PFSK-1 (cell line): ENCODE data around the gene EPHA4.

Experiments used
- POLR2AphosphoS5 ChIP-seq: IDR thresholded peaks from 2 replicates; pipeline ENCODE4 v1.6.1; 2012; ENCODE audit warnings: low read depth, mild to moderate bottlenecking, control low read depth, low read length, moderate library complexity
- REST ChIP-seq, 2 experiments: IDR thresholded peaks; 2 replicates each; pipeline versions ENCODE4 v1.6.1 to v1.8.0; 2011 to 2012; ENCODE audit warnings: low read depth in 2 of 2, low read length in 2 of 2, control low read depth in 1 of 2, inconsistent platforms in 1 of 2, mild to moderate bottlenecking in 1 of 2, moderate library complexity in 1 of 2; ENCODE audit not compliant: insufficient read depth in 1 of 2
- SIN3A ChIP-seq: IDR thresholded peaks from 2 replicates; pipeline ENCODE4 v1.6.1; 2012; ENCODE audit warnings: mild to moderate bottlenecking, low read length, moderate library complexity, borderline replicate concordance; ENCODE audit not compliant: insufficient read depth

GRCh38 chr2:221463241-221463896, 108.7 kb downstream of the EPHA4 start:
- TF ChIP-seq SIN3A (no peak), POLR2AphosphoS5 (no peak), REST (IDR thresholded peaks at IDR 0.05; ENCODE audit: insufficient read depth in 1 of 2, low read depth in 2 of 2, low read length in 2 of 2) (no peak)
